Kidney (tissue), 14 donors: ENCODE results near the gene CCL18. TPM values are rescaled to one million over a fixed set of nuclear protein-coding genes. Genes with fewer than 3 reads are reported as not detected.

Source experiments
- DNase-seq, 5 donors: peaks; one replicate each; pipeline ENCODE4 v3.0.0-alpha.2; 2013 to 2020
- FAIRE-seq: peaks from 2 replicates; lab custom pipeline; 2012; peaks lifted over from hg19 to GRCh38; lab: Jason Lieb, UNC
- H3K27ac ChIP-seq, 2 donors: one replicate each; pipeline ENCODE4 v1.7.0; 2013; ENCODE audit warnings: low read depth in 2 of 2, low read length in 2 of 2, inconsistent platforms in 1 of 2
- H3K27me3 ChIP-seq: one replicate; pipeline ENCODE4 v1.7.1; 2013; ENCODE audit warnings: low read length, inconsistent platforms; ENCODE audit not compliant: control insufficient read depth, insufficient read depth
- H3K36me3 ChIP-seq, 3 donors: one replicate each; pipeline versions ENCODE4 v1.7.0 to v1.7.1; 2013; ENCODE audit warnings: low read length in 3 of 3, control low read depth in 1 of 3, inconsistent platforms in 1 of 3; ENCODE audit not compliant: insufficient read depth in 3 of 3, control insufficient read depth in 2 of 3
- H3K4me1 ChIP-seq, 3 donors: one replicate each; pipeline versions ENCODE4 v1.7.0 to v1.7.1; 2013; ENCODE audit warnings: low read length in 3 of 3, inconsistent platforms in 1 of 3, low read depth in 1 of 3; ENCODE audit not compliant: control insufficient read depth in 2 of 3, insufficient read depth in 2 of 3
- H3K4me3 ChIP-seq, 3 donors: one replicate each; pipeline versions ENCODE4 v1.7.0 to v1.8.1; 2013; ENCODE audit warnings: low read length in 3 of 3, control low read depth in 1 of 3, inconsistent platforms in 1 of 3
- H3K9ac ChIP-seq, 3 donors: one replicate each; pipeline versions ENCODE4 v1.7.0 to v1.7.1; 2013; ENCODE audit warnings: low read length in 3 of 3, control low read depth in 1 of 3, inconsistent platforms in 1 of 3
- H3K9me3 ChIP-seq, 3 donors: one replicate each; pipeline versions ENCODE4 v1.7.0 to v1.7.1; 2013; ENCODE audit warnings: low read length in 3 of 3, control low read depth in 1 of 3, inconsistent platforms in 1 of 3; ENCODE audit not compliant: control insufficient read depth in 2 of 3, insufficient read depth in 1 of 3
- intact Hi-C: fragments of 100-400 bp; cut with DNase I; formaldehyde crosslinking; loops from one replicate; pipeline ENCODE4 v1.11.1; 2022
- polyA plus RNA-seq: library from polyadenylated mRNA; stranded (reverse); fragments of 350-450 nt; fragmentation: Illumina TruSeq; extraction: RNeasy Lipid Tissue Mini Kit (QIAGEN cat#74804); gene quantifications from one replicate; pipeline ENCODE4 v1.2.3, GENCODE V29; 2014; ENCODE audit warnings: low read depth, low replicate concordance; ENCODE audit not compliant: insufficient read depth
- total RNA-seq: library from RNA; stranded (reverse); fragmentation: NEBNext Ultra II Directional; extraction: Animal tissue kit (Norgen Biotek cat#: 25700); gene quantifications from one replicate; pipeline ENCODE4 v1.2.1, GENCODE V29; 2021
- TF ChIP-seq, protein P1 (sequence below): IDR thresholded peaks from 3 replicates; pipeline ENCODE4 v1.5.1; 2012; ENCODE audit warnings: mild to moderate bottlenecking, moderate library complexity, borderline replicate concordance; ENCODE audit not compliant: insufficient read depth; ENCODE audit errors: extremely low read depth
- donor health status: control.
- donor health status: control.
- donor health status: control.
- donor health status: control.
- donor health status: control.
- donor health status: DM: yes; HTN: yes; CAD: no.
- donor health status: Normal renal cell carcinoma (clear cell type).

Gene CCL18
- total and polyA plus RNA-seq, 2 donors from 2014 or later: 4.5 TPM; not detected in 1

DNA sequence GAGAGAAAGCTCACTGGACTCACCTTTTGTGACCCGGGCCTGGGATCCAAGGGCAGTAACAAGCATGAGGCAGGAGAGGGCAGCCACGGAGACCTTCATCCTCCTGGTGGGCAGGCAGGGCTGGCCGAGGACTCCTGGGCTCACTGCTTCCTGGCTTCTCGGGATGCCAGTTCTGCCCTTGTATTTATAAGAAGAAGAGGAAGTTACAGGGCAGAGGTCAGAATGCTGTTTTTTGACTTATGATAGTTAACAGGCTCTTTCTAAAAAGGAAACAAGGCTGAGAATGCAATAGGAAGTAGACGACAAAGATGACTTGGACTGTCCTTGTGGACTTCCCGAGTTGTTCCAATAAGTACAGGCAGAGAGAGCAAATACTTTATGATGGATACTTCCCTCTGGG, 46.3 kb upstream of the CCL18 start, which contains the start of gene CCL23:
CCL23 (minus strand) TSS at position 174 of the 400 bp plus-strand sequence; CDS start at position 99, 75 bp downstream.
- intact Hi-C loops: no loop called here
- H3K27me3 ChIP-seq: no peaks in the 10 kb centered on the region
- DNase-seq (peak in 1 of 5 donors; percentile 26), FAIRE-seq (no peak)
- no peaks in the 10 kb centered on the region for H3K4me1 ChIP-seq
- no peak within 1 kb of the TSS for H3K4me3 ChIP-seq
- no peaks in the 10 kb centered on the region for H3K36me3 ChIP-seq
- H3K27ac ChIP-seq: no peak within 1 kb of the TSS
- TF ChIP-seq, protein P1, sequence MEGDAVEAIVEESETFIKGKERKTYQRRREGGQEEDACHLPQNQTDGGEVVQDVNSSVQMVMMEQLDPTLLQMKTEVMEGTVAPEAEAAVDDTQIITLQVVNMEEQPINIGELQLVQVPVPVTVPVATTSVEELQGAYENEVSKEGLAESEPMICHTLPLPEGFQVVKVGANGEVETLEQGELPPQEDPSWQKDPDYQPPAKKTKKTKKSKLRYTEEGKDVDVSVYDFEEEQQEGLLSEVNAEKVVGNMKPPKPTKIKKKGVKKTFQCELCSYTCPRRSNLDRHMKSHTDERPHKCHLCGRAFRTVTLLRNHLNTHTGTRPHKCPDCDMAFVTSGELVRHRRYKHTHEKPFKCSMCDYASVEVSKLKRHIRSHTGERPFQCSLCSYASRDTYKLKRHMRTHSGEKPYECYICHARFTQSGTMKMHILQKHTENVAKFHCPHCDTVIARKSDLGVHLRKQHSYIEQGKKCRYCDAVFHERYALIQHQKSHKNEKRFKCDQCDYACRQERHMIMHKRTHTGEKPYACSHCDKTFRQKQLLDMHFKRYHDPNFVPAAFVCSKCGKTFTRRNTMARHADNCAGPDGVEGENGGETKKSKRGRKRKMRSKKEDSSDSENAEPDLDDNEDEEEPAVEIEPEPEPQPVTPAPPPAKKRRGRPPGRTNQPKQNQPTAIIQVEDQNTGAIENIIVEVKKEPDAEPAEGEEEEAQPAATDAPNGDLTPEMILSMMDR: no peak
- no peaks in the 10 kb centered on the region for H3K9me3 ChIP-seq
- no peak within 1 kb of the TSS for H3K9ac ChIP-seq

DNA sequence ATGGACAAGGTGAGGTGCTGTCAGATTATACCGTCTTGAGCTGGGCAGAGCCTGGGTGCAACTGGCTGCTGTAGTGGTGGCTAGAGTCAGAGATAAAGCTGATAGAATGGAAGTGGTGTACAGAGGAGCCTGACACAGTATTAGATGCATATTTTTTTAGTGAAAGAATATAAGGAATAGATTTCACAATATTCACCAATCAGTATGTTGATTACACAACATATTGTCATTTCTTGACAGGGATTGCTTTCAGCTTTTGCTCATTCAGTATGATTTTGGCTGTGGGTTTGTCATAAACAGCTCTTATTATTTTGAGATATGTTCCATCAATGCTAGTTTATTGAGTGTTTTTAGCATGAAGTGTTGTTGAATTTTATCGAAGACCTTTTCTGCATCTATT, 44.6 kb upstream of the CCL18 start:
- no peak for DNase-seq
- H3K27me3 ChIP-seq: no peaks in the 10 kb centered on the region
- no peak for FAIRE-seq
- H3K4me1 ChIP-seq: no peaks in the 10 kb centered on the region
- H3K27ac ChIP-seq: no peak overlapping the region
- TF ChIP-seq, protein P1: no peak
- no peak overlapping the region for H3K9ac ChIP-seq
- no peaks in the 10 kb centered on the region for H3K36me3 ChIP-seq
- intact Hi-C loops: no loop called here
- H3K9me3 ChIP-seq: no peaks in the 10 kb centered on the region
- H3K4me3 ChIP-seq: no peak overlapping the region

DNA sequence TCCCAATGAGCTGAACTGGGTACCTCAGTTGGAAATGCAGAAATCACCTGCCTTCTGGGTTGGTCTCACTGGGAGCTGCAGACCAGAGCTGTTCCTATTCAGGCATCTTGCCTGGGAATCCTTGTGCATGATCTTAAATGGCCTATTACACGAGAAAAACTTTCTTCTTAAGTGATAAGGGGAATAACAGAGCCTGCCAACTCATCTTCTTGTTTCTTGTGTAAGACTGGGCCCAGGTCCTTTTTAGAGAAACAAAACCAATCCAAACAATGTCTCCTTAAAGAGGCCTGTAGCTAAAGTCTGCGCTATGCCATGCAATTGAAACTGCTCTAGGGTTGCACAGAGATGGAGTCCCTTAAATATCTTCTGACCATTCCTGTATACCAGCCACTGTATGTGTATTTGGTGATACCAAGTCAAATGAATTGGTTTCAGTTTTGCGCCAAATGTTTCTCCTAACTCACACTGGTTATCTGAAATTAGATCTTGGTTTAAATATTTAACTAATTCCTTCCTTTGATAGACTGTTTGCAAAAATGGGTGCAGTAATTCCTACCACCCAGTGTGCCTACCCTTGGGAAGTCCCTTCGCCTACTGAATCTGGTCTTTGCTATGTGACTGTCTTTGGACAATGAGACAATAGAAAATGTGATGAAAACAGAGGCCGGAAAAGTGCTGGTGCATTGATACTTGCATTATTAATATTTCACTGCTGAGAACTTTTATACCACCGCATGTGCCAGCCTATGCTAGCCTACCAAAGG, 39.8 kb upstream of the CCL18 start:
- H3K36me3 ChIP-seq: no peaks in the 10 kb centered on the region
- no peak overlapping the region for H3K9ac ChIP-seq
- H3K4me3 ChIP-seq: no peak overlapping the region
- H3K9me3 ChIP-seq: no peaks in the 10 kb centered on the region
- no peak overlapping the region for H3K27ac ChIP-seq
- intact Hi-C loops: no loop called here
- FAIRE-seq: no peak
- no peaks in the 10 kb centered on the region for H3K4me1 ChIP-seq
- no peaks in the 10 kb centered on the region for H3K27me3 ChIP-seq
- TF ChIP-seq, protein P1: no peak
- DNase-seq: no peak
